K562 (cell line): ENCODE measurements around the gene BIRC5. TPM values are rescaled to one million over a fixed set of nuclear protein-coding genes. Genes with fewer than 3 reads are reported as not detected.

Experiments used
- BRCA1 ChIP-seq, 2 experiments: fragments of 450-650 bp in 1 of 2; sonication (generic) in 1 of 2; formaldehyde crosslinking in 1 of 2; IDR thresholded peaks; 2 replicates each; pipeline versions ENCODE4 v1.5.0 to v1.6.1; 2017 to 2020; ENCODE audit warnings: mild to moderate bottlenecking in 1 of 2, missing genetic modification reagents in 1 of 2
- COPS2 ChIP-seq: fragments of 450-650 bp; conservative IDR thresholded peaks from 2 replicates; pipeline ENCODE4 v1.6.1; 2016; ENCODE audit warnings: mild to moderate bottlenecking, moderate library complexity
- L3MBTL2 ChIP-seq: fragments of 450-650 bp; IDR thresholded peaks from 2 replicates; pipeline ENCODE4 v1.6.1; 2016; ENCODE audit warnings: mild to moderate bottlenecking, moderate library complexity
- MCM3 ChIP-seq: fragments of 450-650 bp; IDR thresholded peaks from 2 replicates; pipeline ENCODE4 v1.6.1; 2016
- MGA ChIP-seq: fragments of 450-650 bp; IDR thresholded peaks from 2 replicates; pipeline ENCODE4 v1.6.1; 2016; ENCODE audit warnings: mild to moderate bottlenecking, moderate library complexity
- POLR2AphosphoS2 ChIP-seq: IDR thresholded peaks from 2 replicates; pipeline ENCODE4 v1.6.1; 2012; ENCODE audit warnings: low read length, improper control_type of control experiment
- SMAD1 ChIP-seq: fragments of 150-350 bp; IDR thresholded peaks from 2 replicates; pipeline ENCODE4 v1.6.1; 2014; ENCODE audit warnings: low read length, low read depth; ENCODE audit not compliant: partially characterized antibody
- ZEB2 ChIP-seq: fragments of 450-650 bp; IDR thresholded peaks from 2 replicates; pipeline ENCODE4 v1.6.1; 2016
- ZFP1 ChIP-seq: fragments of 450-650 bp; formaldehyde crosslinking; IDR thresholded peaks from 2 replicates; pipeline ENCODE4 v1.4.0; 2020; ENCODE audit warnings: mild to moderate bottlenecking, mixed read lengths
- ZFP30 ChIP-seq: fragments of 250-450 bp; sonication (Bioruptor Pico); IDR thresholded peaks from 2 replicates; pipeline ENCODE4 v1.8.0; 2022; ENCODE audit warnings: moderate library complexity, mild to moderate bottlenecking, inconsistent platforms, borderline replicate concordance
- ZKSCAN8 ChIP-seq: fragments of 200-800 bp; sonication (Bioruptor generic); IDR thresholded peaks from 2 replicates; pipeline ENCODE4 v1.6.1; 2016; ENCODE audit warnings: missing genetic modification characterization, missing compliant biosample characterization
- ZNF121 ChIP-seq: sonication (generic); formaldehyde crosslinking; conservative IDR thresholded peaks from 2 replicates; pipeline ENCODE4 v1.8.0; 2022; ENCODE audit warnings: missing genetic modification reagents
- ZNF311 ChIP-seq: fragments of 250-450 bp; sonication (Bioruptor Pico); IDR thresholded peaks from 2 replicates; pipeline ENCODE4 v1.4.0; 2020; ENCODE audit warnings: mild to moderate bottlenecking, moderate library complexity
- ZNF57 ChIP-seq: fragments of 450-650 bp; formaldehyde crosslinking; IDR thresholded peaks from 2 replicates; pipeline ENCODE4 v1.4.0; 2020; ENCODE audit warnings: mild to moderate bottlenecking, moderate library complexity
- polyA plus RNA-seq, 8 experiments: library from polyadenylated mRNA; depleted of rRNA in 4 of 8; stranded (reverse) in 5 of 8; unstranded in 3 of 8; fragments of >200 nt; fragmentation: Nextera tagmentation in 2 of 8; fragmentation: Illumina TruSeq in 1 of 8; extraction: Ambion mirVana in 2 of 8; extraction: Trizol in 1 of 8; gene quantifications; 2 replicates each; pipeline versions ENCODE4 v1.2.1 to v1.2.3, GENCODE V29; 2011 to 2014; ENCODE audit warnings: inconsistent platforms in 1 of 8, missing spikeins in 1 of 8
- total RNA-seq, 7 experiments: library from RNA; depleted of rRNA in 6 of 7; stranded (reverse); fragments of >200 nt in 6 of 7; fragmentation: Illumina TruSeq in 2 of 7; extraction: Trizol in 2 of 7; gene quantifications; 2 replicates each; pipeline versions ENCODE4 v1.2.1 to v1.2.3, GENCODE V29; 2011 to 2021; ENCODE audit warnings: low replicate concordance in 1 of 7
- TF ChIP-seq, protein P1 (sequence below): IDR thresholded peaks from 3 replicates; pipeline ENCODE4 v1.6.1; 2011; ENCODE audit warnings: borderline replicate concordance, mild to moderate bottlenecking, moderate library complexity; ENCODE audit not compliant: insufficient read length; ENCODE audit errors: extremely low read depth

The BIRC5 gene
- total and polyA plus RNA-seq, 9 of the 15 experiments (the other 6 are each of a cell fraction or from before 2014, with no cell fraction given), result 64.4 to 140 (median 101) TPM

DNA sequence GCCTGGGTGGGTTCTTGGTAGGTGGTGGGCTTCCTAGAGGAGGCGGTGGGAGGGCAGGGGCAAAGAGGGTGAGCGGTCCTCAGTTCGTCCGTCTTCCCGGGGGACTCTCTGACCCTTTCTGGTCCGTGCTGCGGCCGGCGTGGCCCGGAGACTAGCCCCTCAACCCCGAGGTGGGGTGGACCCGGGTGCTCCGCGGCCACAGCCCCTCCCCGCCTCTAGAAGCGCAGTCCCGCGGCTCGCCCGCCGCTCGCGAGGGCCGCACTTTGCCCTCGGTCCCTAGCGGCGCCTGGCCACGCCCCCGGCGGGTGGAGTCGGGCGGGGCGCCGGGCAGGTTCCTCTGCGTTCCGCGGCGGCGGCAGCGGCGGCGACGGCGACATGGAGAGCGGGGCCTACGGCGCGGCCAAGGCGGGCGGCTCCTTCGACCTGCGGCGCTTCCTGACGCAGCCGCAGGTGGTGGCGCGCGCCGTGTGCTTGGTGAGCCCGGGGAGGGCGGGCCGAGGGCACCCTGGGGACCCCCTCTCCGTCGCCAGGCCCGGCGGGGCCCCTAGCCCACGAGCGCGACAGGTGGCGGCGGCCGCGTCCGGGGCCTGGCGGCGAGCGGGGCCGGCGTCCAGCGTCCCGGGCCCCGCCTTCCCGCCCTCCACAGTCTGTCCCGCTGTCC, 45.7 kb upstream of the BIRC5 start, which contains the start of gene SYNGR2 (continued):
- no peak for TF ChIP-seq COPS2
- no peak for TF ChIP-seq ZFP1 (CRISPR knock-in tag)
- no peak for TF ChIP-seq ZNF311
- no peak for TF ChIP-seq ZKSCAN8
- TF ChIP-seq MGA, result no peak
- no peak for TF ChIP-seq ZNF121 (CRISPR knock-in tag)
- TF ChIP-seq SMAD1, result no peak
- TF ChIP-seq POLR2AphosphoS2, result no peak
- no peak for TF ChIP-seq ZEB2
- no peak for TF ChIP-seq ZFP30 (CRISPR knock-in tag)
- TF ChIP-seq L3MBTL2, result peak; percentile 77
- TF ChIP-seq BRCA1 (IDR thresholded peaks at IDR 0.05), result no peak
- no peak for TF ChIP-seq BRCA1 (CRISPR knock-in tag; IDR thresholded peaks at IDR 0.05)
- TF ChIP-seq ZNF57, result no peak
- TF ChIP-seq, protein P1, sequence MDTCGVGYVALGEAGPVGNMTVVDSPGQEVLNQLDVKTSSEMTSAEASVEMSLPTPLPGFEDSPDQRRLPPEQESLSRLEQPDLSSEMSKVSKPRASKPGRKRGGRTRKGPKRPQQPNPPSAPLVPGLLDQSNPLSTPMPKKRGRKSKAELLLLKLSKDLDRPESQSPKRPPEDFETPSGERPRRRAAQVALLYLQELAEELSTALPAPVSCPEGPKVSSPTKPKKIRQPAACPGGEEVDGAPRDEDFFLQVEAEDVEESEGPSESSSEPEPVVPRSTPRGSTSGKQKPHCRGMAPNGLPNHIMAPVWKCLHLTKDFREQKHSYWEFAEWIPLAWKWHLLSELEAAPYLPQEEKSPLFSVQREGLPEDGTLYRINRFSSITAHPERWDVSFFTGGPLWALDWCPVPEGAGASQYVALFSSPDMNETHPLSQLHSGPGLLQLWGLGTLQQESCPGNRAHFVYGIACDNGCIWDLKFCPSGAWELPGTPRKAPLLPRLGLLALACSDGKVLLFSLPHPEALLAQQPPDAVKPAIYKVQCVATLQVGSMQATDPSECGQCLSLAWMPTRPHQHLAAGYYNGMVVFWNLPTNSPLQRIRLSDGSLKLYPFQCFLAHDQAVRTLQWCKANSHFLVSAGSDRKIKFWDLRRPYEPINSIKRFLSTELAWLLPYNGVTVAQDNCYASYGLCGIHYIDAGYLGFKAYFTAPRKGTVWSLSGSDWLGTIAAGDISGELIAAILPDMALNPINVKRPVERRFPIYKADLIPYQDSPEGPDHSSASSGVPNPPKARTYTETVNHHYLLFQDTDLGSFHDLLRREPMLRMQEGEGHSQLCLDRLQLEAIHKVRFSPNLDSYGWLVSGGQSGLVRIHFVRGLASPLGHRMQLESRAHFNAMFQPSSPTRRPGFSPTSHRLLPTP, result no peak
- TF ChIP-seq MCM3, result no peak
